GM12873 (cell line): ENCODE measurements around the gene PRRC1.

Experiments used
- TF ChIP-seq, protein P1 (sequence below): IDR thresholded peaks from 2 replicates; pipeline ENCODE4 v1.5.1; 2012; ENCODE audit warnings: low read depth, mild to moderate bottlenecking, moderate library complexity, low read length, control low read depth; ENCODE audit not compliant: insufficient read depth; ENCODE audit errors: missing control alignments

The PRRC1 gene

DNA sequence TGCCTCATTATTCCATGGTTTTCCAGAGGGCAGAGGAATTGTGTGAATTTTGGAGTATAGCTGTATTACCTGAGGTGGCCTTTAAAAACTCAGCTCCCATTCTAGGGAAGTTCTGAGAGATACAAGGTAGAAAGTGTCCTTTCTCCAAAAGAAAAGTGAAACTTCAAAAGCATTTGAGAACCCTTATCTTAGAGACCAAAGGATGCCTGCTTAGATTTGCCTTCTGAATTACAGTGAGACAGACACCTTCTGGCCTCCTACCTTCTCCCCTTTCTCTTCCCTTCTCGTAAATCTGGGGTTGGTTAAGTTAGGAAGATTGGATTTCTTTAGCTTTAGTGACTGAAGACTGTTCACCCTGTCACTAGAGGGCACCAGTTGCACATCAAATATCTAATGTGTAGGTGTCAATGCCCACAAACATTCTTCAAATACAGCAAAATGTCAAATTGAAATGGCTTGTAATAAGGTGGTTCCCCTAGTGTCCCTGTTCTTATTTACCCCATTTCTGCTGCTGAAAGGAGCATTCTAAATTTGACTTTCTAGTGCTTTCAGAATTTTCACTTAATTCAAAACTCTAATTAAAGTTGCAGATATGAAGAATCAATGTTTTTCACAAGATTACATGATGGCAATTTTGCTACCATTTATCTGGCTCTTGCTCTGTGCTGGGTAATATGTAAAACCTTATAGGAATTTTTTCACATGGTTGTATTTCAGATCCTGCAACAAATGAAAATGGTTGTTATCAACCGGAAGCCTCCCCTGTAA, 46.7 kb downstream of the PRRC1 start:
- TF ChIP-seq, protein P1, sequence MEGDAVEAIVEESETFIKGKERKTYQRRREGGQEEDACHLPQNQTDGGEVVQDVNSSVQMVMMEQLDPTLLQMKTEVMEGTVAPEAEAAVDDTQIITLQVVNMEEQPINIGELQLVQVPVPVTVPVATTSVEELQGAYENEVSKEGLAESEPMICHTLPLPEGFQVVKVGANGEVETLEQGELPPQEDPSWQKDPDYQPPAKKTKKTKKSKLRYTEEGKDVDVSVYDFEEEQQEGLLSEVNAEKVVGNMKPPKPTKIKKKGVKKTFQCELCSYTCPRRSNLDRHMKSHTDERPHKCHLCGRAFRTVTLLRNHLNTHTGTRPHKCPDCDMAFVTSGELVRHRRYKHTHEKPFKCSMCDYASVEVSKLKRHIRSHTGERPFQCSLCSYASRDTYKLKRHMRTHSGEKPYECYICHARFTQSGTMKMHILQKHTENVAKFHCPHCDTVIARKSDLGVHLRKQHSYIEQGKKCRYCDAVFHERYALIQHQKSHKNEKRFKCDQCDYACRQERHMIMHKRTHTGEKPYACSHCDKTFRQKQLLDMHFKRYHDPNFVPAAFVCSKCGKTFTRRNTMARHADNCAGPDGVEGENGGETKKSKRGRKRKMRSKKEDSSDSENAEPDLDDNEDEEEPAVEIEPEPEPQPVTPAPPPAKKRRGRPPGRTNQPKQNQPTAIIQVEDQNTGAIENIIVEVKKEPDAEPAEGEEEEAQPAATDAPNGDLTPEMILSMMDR = peak; percentile 75

GRCh38 chr5:127565586-127566270, 48.3 kb downstream of the PRRC1 start:
- TF ChIP-seq, protein P1 = no peak

- TF ChIP-seq, protein P1 = no peak
These were observed 49.8 kb downstream of the PRRC1 start for GRCh38 chr5:127567026-127567768.

GRCh38 chr5:127568166-127568565, 50.7 kb downstream of the PRRC1 start:
- TF ChIP-seq, protein P1 = no peak

- TF ChIP-seq, protein P1 = no peak
These were observed 54.1 kb downstream of the PRRC1 start for GRCh38 chr5:127571314-127572131.

- TF ChIP-seq, protein P1 = peak; percentile 22
These were observed 55.5 kb downstream of the PRRC1 start for GRCh38 chr5:127572930-127573329.
